ENCODE results near the gene RNF151. TPM values are rescaled to one million over a fixed set of nuclear protein-coding genes. Genes with fewer than 3 reads are reported as not detected.

The RNF151 gene
- total and polyA plus RNA-seq, 2 of the 13 experiments (the other 11 are each of a cell fraction or from before 2014, with no cell fraction given): not detected

DNA sequence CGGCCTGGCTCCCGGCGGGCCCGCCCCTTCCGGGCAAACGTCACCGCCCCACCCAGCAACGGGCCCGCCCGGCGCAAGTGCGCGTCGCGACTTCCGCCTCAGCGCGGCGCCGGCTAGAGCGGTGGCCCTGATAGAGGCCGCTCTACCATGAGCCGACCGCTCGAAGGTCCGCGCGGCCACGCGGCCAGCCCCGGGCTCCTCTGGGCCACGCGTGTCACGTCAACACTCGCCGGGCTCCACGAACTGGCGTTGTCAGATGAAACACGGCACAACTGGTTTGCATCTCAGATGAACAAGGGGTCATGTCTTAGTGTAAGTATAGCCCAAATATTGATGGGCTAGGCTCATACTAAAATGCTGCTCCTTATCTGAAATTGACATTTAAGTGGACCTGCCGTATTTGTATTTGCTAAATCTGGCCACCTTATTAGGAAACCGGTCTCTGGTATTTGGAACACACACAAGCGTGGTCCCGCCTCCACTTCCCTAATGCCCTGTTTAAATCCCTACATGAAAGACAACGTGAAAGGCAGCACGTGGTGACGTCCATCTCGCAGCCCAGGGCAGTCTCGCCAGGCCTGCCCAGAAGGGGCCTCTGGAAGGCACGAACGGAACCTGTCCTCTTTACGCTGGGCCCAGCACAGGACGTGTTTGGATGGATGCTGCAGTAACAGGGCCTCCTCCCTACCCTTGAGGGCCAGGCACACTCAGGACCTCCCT lies 43.3 kb downstream of the RNF151 start, which contains the start of gene ZNF598 (continued):
- TF ChIP-seq, protein P1, sequence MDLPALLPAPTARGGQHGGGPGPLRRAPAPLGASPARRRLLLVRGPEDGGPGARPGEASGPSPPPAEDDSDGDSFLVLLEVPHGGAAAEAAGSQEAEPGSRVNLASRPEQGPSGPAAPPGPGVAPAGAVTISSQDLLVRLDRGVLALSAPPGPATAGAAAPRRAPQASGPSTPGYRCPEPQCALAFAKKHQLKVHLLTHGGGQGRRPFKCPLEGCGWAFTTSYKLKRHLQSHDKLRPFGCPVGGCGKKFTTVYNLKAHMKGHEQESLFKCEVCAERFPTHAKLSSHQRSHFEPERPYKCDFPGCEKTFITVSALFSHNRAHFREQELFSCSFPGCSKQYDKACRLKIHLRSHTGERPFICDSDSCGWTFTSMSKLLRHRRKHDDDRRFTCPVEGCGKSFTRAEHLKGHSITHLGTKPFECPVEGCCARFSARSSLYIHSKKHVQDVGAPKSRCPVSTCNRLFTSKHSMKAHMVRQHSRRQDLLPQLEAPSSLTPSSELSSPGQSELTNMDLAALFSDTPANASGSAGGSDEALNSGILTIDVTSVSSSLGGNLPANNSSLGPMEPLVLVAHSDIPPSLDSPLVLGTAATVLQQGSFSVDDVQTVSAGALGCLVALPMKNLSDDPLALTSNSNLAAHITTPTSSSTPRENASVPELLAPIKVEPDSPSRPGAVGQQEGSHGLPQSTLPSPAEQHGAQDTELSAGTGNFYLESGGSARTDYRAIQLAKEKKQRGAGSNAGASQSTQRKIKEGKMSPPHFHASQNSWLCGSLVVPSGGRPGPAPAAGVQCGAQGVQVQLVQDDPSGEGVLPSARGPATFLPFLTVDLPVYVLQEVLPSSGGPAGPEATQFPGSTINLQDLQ (CRISPR knock-in tag; IDR thresholded peaks at IDR 0.05): no peak
- TF ChIP-seq POLR2AphosphoS2 (IDR thresholded peaks at IDR 0.05; ENCODE audit: low read depth, low read length) (no peak), ZNF557 (CRISPR knock-in tag; IDR thresholded peaks at IDR 0.05) (no peak), GTF3A (CRISPR knock-in tag; conservative IDR thresholded peaks at IDR 0.05) (no peak), KLF15 (CRISPR knock-in tag; IDR thresholded peaks at IDR 0.05; ENCODE audit: borderline replicate concordance) (no peak), CAMTA2 (CRISPR knock-in tag; IDR thresholded peaks at IDR 0.05; ENCODE audit: borderline replicate concordance) (peak; percentile 81; the same call in 1 of the 2 replicates), CCAR2 (optimal IDR thresholded peaks at IDR 0.05; ENCODE audit: low read depth, low read length) (no peak), MXI1 (IDR thresholded peaks at IDR 0.05; ENCODE audit: borderline replicate concordance, low read depth, low read length) (peak; percentile 51; the same call in 1 of the 3 replicates), ZSCAN25 (CRISPR knock-in tag; IDR thresholded peaks at IDR 0.05) (no peak), DMAP1 (CRISPR knock-in tag; IDR thresholded peaks at IDR 0.05) (peak; percentile 96), SIN3A (IDR thresholded peaks at IDR 0.05; ENCODE audit: borderline replicate concordance, low read depth, low read length) (peak; percentile 39; the same call in 1 of the 2 replicates), TBX2 (CRISPR knock-in tag; IDR thresholded peaks at IDR 0.05; ENCODE audit: borderline replicate concordance) (no peak; the same call in 1 of the 2 replicates), ZMYM4 (CRISPR knock-in tag; IDR thresholded peaks at IDR 0.05) (peak; percentile 47), FOSL1 (CRISPR knock-in tag; IDR thresholded peaks at IDR 0.05; ENCODE audit: borderline replicate concordance) (no peak), ZNF326 (CRISPR knock-in tag; IDR thresholded peaks at IDR 0.05; ENCODE audit: borderline replicate concordance) (no peak), NAIF1 (CRISPR knock-in tag; IDR thresholded peaks at IDR 0.05; ENCODE audit: borderline replicate concordance) (no peak), ZNF235 (CRISPR knock-in tag; IDR thresholded peaks at IDR 0.05; ENCODE audit: borderline replicate concordance) (no peak), HDAC6 (IDR thresholded peaks at IDR 0.05; ENCODE audit: low read depth, low read length) (no peak), POLR2A (IDR thresholded peaks at IDR 0.05; ENCODE audit: insufficient read depth in 1 of 2, low read depth in 2 of 2, low read length in 2 of 2) (peak; percentile 63 to 85), ZFP36 (IDR thresholded peaks at IDR 0.05; ENCODE audit: borderline replicate concordance, low read depth, low read length, partially characterized antibody) (no peak), ZNF251 (CRISPR knock-in tag; IDR thresholded peaks at IDR 0.05) (no peak)
- TF ChIP-seq, protein P2, sequence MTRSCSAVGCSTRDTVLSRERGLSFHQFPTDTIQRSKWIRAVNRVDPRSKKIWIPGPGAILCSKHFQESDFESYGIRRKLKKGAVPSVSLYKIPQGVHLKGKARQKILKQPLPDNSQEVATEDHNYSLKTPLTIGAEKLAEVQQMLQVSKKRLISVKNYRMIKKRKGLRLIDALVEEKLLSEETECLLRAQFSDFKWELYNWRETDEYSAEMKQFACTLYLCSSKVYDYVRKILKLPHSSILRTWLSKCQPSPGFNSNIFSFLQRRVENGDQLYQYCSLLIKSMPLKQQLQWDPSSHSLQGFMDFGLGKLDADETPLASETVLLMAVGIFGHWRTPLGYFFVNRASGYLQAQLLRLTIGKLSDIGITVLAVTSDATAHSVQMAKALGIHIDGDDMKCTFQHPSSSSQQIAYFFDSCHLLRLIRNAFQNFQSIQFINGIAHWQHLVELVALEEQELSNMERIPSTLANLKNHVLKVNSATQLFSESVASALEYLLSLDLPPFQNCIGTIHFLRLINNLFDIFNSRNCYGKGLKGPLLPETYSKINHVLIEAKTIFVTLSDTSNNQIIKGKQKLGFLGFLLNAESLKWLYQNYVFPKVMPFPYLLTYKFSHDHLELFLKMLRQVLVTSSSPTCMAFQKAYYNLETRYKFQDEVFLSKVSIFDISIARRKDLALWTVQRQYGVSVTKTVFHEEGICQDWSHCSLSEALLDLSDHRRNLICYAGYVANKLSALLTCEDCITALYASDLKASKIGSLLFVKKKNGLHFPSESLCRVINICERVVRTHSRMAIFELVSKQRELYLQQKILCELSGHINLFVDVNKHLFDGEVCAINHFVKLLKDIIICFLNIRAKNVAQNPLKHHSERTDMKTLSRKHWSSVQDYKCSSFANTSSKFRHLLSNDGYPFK (CRISPR knock-in tag; IDR thresholded peaks at IDR 0.05; ENCODE audit: borderline replicate concordance): peak; percentile 52; the same call in 1 of the 2 replicates
- TF ChIP-seq, protein P3, sequence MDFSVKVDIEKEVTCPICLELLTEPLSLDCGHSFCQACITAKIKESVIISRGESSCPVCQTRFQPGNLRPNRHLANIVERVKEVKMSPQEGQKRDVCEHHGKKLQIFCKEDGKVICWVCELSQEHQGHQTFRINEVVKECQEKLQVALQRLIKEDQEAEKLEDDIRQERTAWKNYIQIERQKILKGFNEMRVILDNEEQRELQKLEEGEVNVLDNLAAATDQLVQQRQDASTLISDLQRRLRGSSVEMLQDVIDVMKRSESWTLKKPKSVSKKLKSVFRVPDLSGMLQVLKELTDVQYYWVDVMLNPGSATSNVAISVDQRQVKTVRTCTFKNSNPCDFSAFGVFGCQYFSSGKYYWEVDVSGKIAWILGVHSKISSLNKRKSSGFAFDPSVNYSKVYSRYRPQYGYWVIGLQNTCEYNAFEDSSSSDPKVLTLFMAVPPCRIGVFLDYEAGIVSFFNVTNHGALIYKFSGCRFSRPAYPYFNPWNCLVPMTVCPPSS (IDR thresholded peaks at IDR 0.05): no peak

All from HepG2 (cell line).